Endothelial cell of umbilical vein (primary cell): ENCODE measurements around the gene KCNG2. TPM values are rescaled to one million over a fixed set of nuclear protein-coding genes. Genes with fewer than 3 reads are reported as not detected.

ENCODE experiments used
- BruUV-seq: library from RNA; stranded (reverse); fragments of 400-500 nt; replicated peaks from 2 replicates; lab custom pipeline; 2021; lab: Mats Ljungman, UMichigan
- CTCF ChIA-PET: fragments of 300-600, 350-600 bp; sonication (Branson Sonifier 250); formaldehyde crosslinking; loops from one replicate; lab custom pipeline; 2021; ENCODE audit warnings: antibody characterized with exemption, inconsistent platforms; lab: Charles Lee
- POLR2A ChIA-PET: fragments of 300-600, 350-600 bp; sonication (Branson Sonifier 250); formaldehyde crosslinking; loops from one replicate; lab custom pipeline; 2021; ENCODE audit warnings: antibody characterized with exemption, inconsistent platforms; lab: Charles Lee
- DNase-seq: peaks from one replicate; pipeline ENCODE4 v3.0.0-alpha.2; 2011; ENCODE audit warnings: low read depth, low spot score
- FAIRE-seq: peaks from 2 replicates; lab custom pipeline; 2011; peaks lifted over from hg19 to GRCh38; lab: Jason Lieb, UNC
- H2AFZ ChIP-seq: 2 replicates; pipeline ENCODE4 v1.6.0; 2012; ENCODE audit warnings: low read depth, low read length, control low read depth, inconsistent platforms
- H3K27ac ChIP-seq: 2 replicates; pipeline ENCODE4 v1.5.1; 2011; ENCODE audit warnings: low read depth, mild to moderate bottlenecking, control low read depth, low read length, moderate library complexity; ENCODE audit not compliant: insufficient read depth
- H3K27me3 ChIP-seq, 2 experiments: 2 replicates each; pipeline versions ENCODE4 v1.6.0 to v1.6.1; 2011; ENCODE audit warnings: low read length in 2 of 2, mixed read lengths in 1 of 2; ENCODE audit not compliant: control insufficient read depth in 2 of 2, insufficient read depth in 2 of 2
- H3K36me3 ChIP-seq, 2 experiments: 2 replicates in 1 of 2; 3 replicates in 1 of 2; pipeline ENCODE4 v1.5.1; 2011; ENCODE audit warnings: low read length in 2 of 2, mild to moderate bottlenecking in 1 of 2, moderate library complexity in 1 of 2; ENCODE audit not compliant: control insufficient read depth in 2 of 2, insufficient read depth in 2 of 2; ENCODE audit errors: extremely low read depth in 1 of 2
- H3K4me1 ChIP-seq: 3 replicates; pipeline ENCODE4 v1.5.1; 2011; ENCODE audit warnings: mild to moderate bottlenecking, low read length; ENCODE audit not compliant: control insufficient read depth, insufficient read depth; ENCODE audit errors: extremely low read depth
- H3K4me2 ChIP-seq: 2 replicates; pipeline ENCODE4 v1.6.1; 2011; ENCODE audit warnings: low read length, control low read depth, mixed read lengths; ENCODE audit not compliant: insufficient read depth
- H3K4me3 ChIP-seq, 3 experiments: fragments of 200-600 bp in 1 of 3; sonication (generic), shearing (Covaris generic) in 1 of 3; replicated peaks in 1 of 3; 2 replicates each; pipeline ENCODE4 v1.5.1; 2011 to 2016; ENCODE audit warnings: control low read depth in 3 of 3, low read length in 3 of 3, mild to moderate bottlenecking in 2 of 3, inconsistent platforms in 1 of 3, low read depth in 1 of 3, moderate library complexity in 1 of 3; ENCODE audit not compliant: insufficient read depth in 1 of 3
- H3K79me2 ChIP-seq: 2 replicates; pipeline ENCODE4 v1.6.0; 2012; ENCODE audit warnings: low read length, inconsistent platforms; ENCODE audit not compliant: control insufficient read depth, insufficient read depth
- H3K9ac ChIP-seq: replicated peaks from 2 replicates; pipeline ENCODE3; 2011; ENCODE audit warnings: low read length, control low read depth; ENCODE audit not compliant: insufficient read depth; ENCODE audit errors: extremely low read depth
- H3K9me1 ChIP-seq: replicated peaks from 3 replicates; pipeline ENCODE4 v1.6.0; 2011; ENCODE audit warnings: mild to moderate bottlenecking, low read length; ENCODE audit not compliant: control insufficient read depth, insufficient read depth; ENCODE audit errors: extremely low read depth
- H3K9me3 ChIP-seq: replicated peaks from 2 replicates; pipeline ENCODE4 v1.5.1; 2012; ENCODE audit warnings: low read length, inconsistent platforms; ENCODE audit not compliant: control insufficient read depth, insufficient read depth
- H4K20me1 ChIP-seq: replicated peaks from 2 replicates; pipeline ENCODE3; 2011; ENCODE audit warnings: mild to moderate bottlenecking, low read length; ENCODE audit not compliant: control insufficient read depth, insufficient read depth; ENCODE audit errors: extremely low read depth
- EZH2 ChIP-seq: IDR thresholded peaks from 2 replicates; pipeline ENCODE4 v1.6.1; 2012; ENCODE audit warnings: borderline replicate concordance, low read depth, mild to moderate bottlenecking, moderate library complexity, low read length, inconsistent platforms; ENCODE audit not compliant: severe bottlenecking
- GATA2 ChIP-seq: IDR thresholded peaks from 2 replicates; pipeline ENCODE4 v1.7.0; 2011; ENCODE audit warnings: low read depth, mild to moderate bottlenecking, moderate library complexity, mixed read lengths, low read length; ENCODE audit not compliant: insufficient read length, insufficient read depth
- POLR2A ChIP-seq: IDR thresholded peaks from 2 replicates; pipeline ENCODE4 v1.6.1; 2012; ENCODE audit warnings: low read depth, mild to moderate bottlenecking, control low read depth, low read length
- POLR2AphosphoS5 ChIP-seq: IDR thresholded peaks from 2 replicates; pipeline ENCODE4 v1.6.1; 2012; ENCODE audit warnings: low read depth, mild to moderate bottlenecking, control low read depth, low read length, moderate library complexity; ENCODE audit not compliant: insufficient read depth
- dilution Hi-C: fragments of 300-500 bp; cut with MboI; formaldehyde crosslinking; loops from one replicate; pipeline ENCODE4 v1.15.0; 2019; ENCODE audit warnings: low sequenced_read_pairs; ENCODE audit not compliant: extremely low pct_ligation_motif_present
- intact Hi-C: fragments of 100-400 bp; cut with micrococcal nuclease; formaldehyde crosslinking; loops from one replicate; pipeline ENCODE4 v1.10.0; 2022
- polyA plus RNA-seq, 4 experiments: library from polyadenylated mRNA; depleted of rRNA in 3 of 4; stranded (reverse) in 3 of 4; unstranded in 1 of 4; fragments of >200 nt; gene quantifications; 2 replicates each; pipeline versions ENCODE4 v1.2.1 to v1.2.3, GENCODE V29; 2011 to 2012; ENCODE audit warnings: missing spikeins in 1 of 4
- total RNA-seq: library from RNA; stranded (reverse); gene quantifications from 2 replicates; pipeline ENCODE4 v1.2.3, GENCODE V29; 2021
- TF ChIP-seq, protein P1 (sequence below): IDR thresholded peaks from 2 replicates; pipeline ENCODE4 v1.6.1; 2011; ENCODE audit not compliant: insufficient read depth, insufficient read length
- TF ChIP-seq, protein P2 (sequence below), 2 donors: IDR thresholded peaks; 1 replicate in 1 of 2; 2 replicates in 1 of 2; pipeline ENCODE4 v1.5.1; 2011; ENCODE audit warnings: low read length in 2 of 2, mild to moderate bottlenecking in 2 of 2, moderate library complexity in 2 of 2, control low read depth in 1 of 2, inconsistent platforms in 1 of 2, low read depth in 1 of 2; ENCODE audit not compliant: insufficient read depth in 1 of 2; ENCODE audit errors: extremely low read depth in 1 of 2

Gene KCNG2
- total and polyA plus RNA-seq, 2 donors (not counting 3 experiments of a cell fraction or from before 2014, with no cell fraction given), result not detected

GRCh38 chr18:79770826-79771225, 26.9 kb upstream of the KCNG2 start:
- intact Hi-C loops, result no loop called here
- ChIA-PET POLR2A (no interaction called here), CTCF (no interaction called here)
- dilution Hi-C loops, result no loop called here
- Histone ChIP-seq H3K79me2 (no peaks in the 10 kb centered on the region), H4K20me1 (no peaks in the 10 kb centered on the region), H3K4me2 (no peak overlapping the region), H3K4me1 (no peaks in the 10 kb centered on the region), H2AFZ (no peak overlapping the region), H3K9me3 (no peaks in the 10 kb centered on the region), H3K36me3 (no peaks in the 10 kb centered on the region), H3K27me3 (no peaks in the 10 kb centered on the region), H3K9me1 (no peaks in the 10 kb centered on the region), H3K27ac (no peak overlapping the region), H3K4me3 (no peak overlapping the region), H3K9ac (no peak overlapping the region)
- DNase-seq, result no peak
- BruUV-seq, result no TSS peak
- TF ChIP-seq POLR2A (no peak), GATA2 (no peak), POLR2AphosphoS5 (no peak), EZH2 (no peak)
- TF ChIP-seq, protein P1, sequence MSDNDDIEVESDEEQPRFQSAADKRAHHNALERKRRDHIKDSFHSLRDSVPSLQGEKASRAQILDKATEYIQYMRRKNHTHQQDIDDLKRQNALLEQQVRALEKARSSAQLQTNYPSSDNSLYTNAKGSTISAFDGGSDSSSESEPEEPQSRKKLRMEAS, result no peak
- TF ChIP-seq, protein P2, sequence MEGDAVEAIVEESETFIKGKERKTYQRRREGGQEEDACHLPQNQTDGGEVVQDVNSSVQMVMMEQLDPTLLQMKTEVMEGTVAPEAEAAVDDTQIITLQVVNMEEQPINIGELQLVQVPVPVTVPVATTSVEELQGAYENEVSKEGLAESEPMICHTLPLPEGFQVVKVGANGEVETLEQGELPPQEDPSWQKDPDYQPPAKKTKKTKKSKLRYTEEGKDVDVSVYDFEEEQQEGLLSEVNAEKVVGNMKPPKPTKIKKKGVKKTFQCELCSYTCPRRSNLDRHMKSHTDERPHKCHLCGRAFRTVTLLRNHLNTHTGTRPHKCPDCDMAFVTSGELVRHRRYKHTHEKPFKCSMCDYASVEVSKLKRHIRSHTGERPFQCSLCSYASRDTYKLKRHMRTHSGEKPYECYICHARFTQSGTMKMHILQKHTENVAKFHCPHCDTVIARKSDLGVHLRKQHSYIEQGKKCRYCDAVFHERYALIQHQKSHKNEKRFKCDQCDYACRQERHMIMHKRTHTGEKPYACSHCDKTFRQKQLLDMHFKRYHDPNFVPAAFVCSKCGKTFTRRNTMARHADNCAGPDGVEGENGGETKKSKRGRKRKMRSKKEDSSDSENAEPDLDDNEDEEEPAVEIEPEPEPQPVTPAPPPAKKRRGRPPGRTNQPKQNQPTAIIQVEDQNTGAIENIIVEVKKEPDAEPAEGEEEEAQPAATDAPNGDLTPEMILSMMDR (IDR thresholded peaks at IDR 0.05; ENCODE audit: extremely low read depth in 1 of 2, insufficient read depth in 1 of 2, low read depth in 1 of 2, low read length in 2 of 2), result no peak
- no peak for FAIRE-seq
